ENCODE results near the gene SLC52A3. TPM values are rescaled to one million over a fixed set of nuclear protein-coding genes. Genes with fewer than 3 reads are reported as not detected.

Gene SLC52A3
- total RNA-seq, 1 donor from 2014 or later = 2.3 TPM

DNA sequence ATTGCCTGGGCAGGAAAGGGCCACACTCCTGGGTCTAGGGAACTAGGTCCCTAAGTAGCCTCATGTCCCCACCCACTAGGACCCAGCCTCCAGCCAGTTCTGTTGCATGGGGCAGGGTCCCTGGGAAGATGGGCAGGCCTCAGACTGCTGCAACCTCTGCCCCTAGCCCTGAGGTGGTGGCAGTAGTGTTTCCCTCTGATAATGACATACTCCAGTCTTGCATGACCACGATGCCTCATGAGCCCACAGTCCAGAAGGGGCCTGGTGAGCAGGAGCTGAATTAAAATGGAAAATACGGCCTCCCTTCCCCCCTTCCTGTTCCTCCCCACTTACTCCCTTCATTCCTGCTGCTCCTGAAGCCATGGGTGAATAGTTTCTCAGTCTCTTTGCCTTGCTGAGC lies 56.7 kb downstream of the SLC52A3 start:
- H3K27me3 ChIP-seq (ENCODE audit: low read depth) = peaks cover 51% of the 10 kb centered on the region
- no peaks in the 10 kb centered on the region for H3K36me3 ChIP-seq
- no peak for DNase-seq
- peaks cover 7% of the 10 kb centered on the region for H3K4me1 ChIP-seq
- H3K27ac ChIP-seq (replicated peaks) = no peak overlapping the region
- H3K4me3 ChIP-seq = no peak overlapping the region
- peaks cover 31% of the 10 kb centered on the region for H3K9me3 ChIP-seq (replicated peaks)
- TF ChIP-seq, protein P1, sequence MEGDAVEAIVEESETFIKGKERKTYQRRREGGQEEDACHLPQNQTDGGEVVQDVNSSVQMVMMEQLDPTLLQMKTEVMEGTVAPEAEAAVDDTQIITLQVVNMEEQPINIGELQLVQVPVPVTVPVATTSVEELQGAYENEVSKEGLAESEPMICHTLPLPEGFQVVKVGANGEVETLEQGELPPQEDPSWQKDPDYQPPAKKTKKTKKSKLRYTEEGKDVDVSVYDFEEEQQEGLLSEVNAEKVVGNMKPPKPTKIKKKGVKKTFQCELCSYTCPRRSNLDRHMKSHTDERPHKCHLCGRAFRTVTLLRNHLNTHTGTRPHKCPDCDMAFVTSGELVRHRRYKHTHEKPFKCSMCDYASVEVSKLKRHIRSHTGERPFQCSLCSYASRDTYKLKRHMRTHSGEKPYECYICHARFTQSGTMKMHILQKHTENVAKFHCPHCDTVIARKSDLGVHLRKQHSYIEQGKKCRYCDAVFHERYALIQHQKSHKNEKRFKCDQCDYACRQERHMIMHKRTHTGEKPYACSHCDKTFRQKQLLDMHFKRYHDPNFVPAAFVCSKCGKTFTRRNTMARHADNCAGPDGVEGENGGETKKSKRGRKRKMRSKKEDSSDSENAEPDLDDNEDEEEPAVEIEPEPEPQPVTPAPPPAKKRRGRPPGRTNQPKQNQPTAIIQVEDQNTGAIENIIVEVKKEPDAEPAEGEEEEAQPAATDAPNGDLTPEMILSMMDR (IDR thresholded peaks at IDR 0.05; ENCODE audit: borderline replicate concordance) = no peak
- intact Hi-C loops (cut with micrococcal nuclease) = no loop called here

DNA sequence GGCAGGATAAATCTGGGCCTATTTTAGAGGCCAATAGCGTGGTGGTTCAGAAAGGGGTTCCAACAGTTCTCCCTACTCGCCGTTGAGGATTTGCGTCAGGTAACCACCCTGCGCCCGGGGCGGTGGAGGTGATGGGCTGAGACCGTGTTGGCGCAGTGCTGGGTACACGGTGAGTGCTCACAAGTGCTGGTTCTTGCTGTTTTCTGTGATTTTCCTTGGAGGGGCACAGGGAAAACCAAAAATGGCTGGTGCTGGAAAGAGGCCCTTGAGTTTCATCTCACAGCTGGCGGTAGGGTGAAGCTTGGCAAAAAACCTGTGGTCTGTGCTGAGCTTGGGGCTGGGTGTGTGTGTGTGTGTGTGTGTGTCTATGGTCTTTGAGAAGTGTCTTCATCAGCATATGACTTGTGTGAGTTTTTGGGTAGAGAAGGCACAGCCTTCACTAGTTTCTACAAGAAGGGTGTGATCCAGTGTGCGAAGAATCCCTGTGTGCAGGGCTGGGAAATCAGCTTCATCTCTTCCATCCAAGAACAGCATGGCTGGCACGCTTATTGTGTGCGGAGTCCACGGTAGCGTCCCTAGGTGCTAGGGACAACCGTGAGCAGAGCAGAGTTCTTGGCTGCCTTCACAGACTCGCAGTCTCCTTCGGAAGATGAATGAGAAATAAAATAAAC lies 57.4 kb downstream of the SLC52A3 start:
- Histone ChIP-seq H3K4me3 (no peak overlapping the region), H3K4me1 (peaks cover 7% of the 10 kb centered on the region), H3K27ac (replicated peaks) (no peak overlapping the region), H3K9me3 (replicated peaks) (peaks cover 31% of the 10 kb centered on the region), H3K36me3 (no peaks in the 10 kb centered on the region), H3K27me3 (ENCODE audit: low read depth) (peaks cover 51% of the 10 kb centered on the region)
- no peak for DNase-seq
- intact Hi-C loops (cut with micrococcal nuclease) = no loop called here
- TF ChIP-seq, protein P1 (IDR thresholded peaks at IDR 0.05; ENCODE audit: borderline replicate concordance) = no peak

Other genes starting within 250 kb of the SLC52A3 start
- gene CSNK2A1, start 224.7 kb downstream of the SLC52A3 start, total RNA-seq = 122 TPM
- gene TCF15, start 158.2 kb downstream of the SLC52A3 start, total RNA-seq = 11.1 TPM
- gene SRXN1, start 115.3 kb downstream of the SLC52A3 start, total RNA-seq = 55.3 TPM
- not detected for gene SCRT2, start 92.7 kb downstream of the SLC52A3 start, total RNA-seq
- gene FAM110A, start 65.2 kb upstream of the SLC52A3 start, total RNA-seq = 2.0 TPM
- gene ANGPT4, start 147.8 kb upstream of the SLC52A3 start, total RNA-seq = 0.05 TPM
- not detected for gene RSPO4, start 233.8 kb upstream of the SLC52A3 start, total RNA-seq